Measurements from ENCODE around the gene P4HA2. TPM values are rescaled to one million over a fixed set of nuclear protein-coding genes. Genes with fewer than 3 reads are reported as not detected.

P4HA2 gene
- total RNA-seq, 1 experiment from 2014 or later = 239 TPM

- DNase-seq (ENCODE audit: low read depth) = no peak
Measured at GRCh38 chr5:132250547-132250946, 22.9 kb upstream of the P4HA2 start.

GRCh38 chr5:132246806-132247205 is 19.2 kb upstream of the P4HA2 start:
- no peak for DNase-seq (ENCODE audit: low read depth)

GRCh38 chr5:132245593-132245992 is 17.9 kb upstream of the P4HA2 start:
- DNase-seq (ENCODE audit: low read depth) = no peak

- peak; percentile 47 for DNase-seq (ENCODE audit: low read depth)
Measured at GRCh38 chr5:132243366-132243977, 15.8 kb upstream of the P4HA2 start.

- no peak for DNase-seq (ENCODE audit: low read depth)
Measured at GRCh38 chr5:132239776-132240175, 12.1 kb upstream of the P4HA2 start.

GRCh38 chr5:132238901-132239500 is 11.3 kb upstream of the P4HA2 start:
- no peak for DNase-seq (ENCODE audit: low read depth)

- DNase-seq (ENCODE audit: low read depth) = peak; percentile 63
Measured at GRCh38 chr5:132238169-132238744, 10.6 kb upstream of the P4HA2 start.

GRCh38 chr5:132237670-132238069 is 10.0 kb upstream of the P4HA2 start:
- no peak for DNase-seq (ENCODE audit: low read depth)

- peak; percentile 22 for DNase-seq (ENCODE audit: low read depth)
Measured at GRCh38 chr5:132237141-132237540, 9.5 kb upstream of the P4HA2 start.

GRCh38 chr5:132235340-132235739 is 7.7 kb upstream of the P4HA2 start:
- no peak for DNase-seq (ENCODE audit: low read depth)

- no peak for DNase-seq (ENCODE audit: low read depth)
Measured at GRCh38 chr5:132234684-132235062, 7.0 kb upstream of the P4HA2 start.

- DNase-seq (ENCODE audit: low read depth) = no peak
Measured at GRCh38 chr5:132233811-132234683, 6.4 kb upstream of the P4HA2 start.

- no peak for DNase-seq (ENCODE audit: low read depth)
Measured at GRCh38 chr5:132233081-132233480, 5.4 kb upstream of the P4HA2 start.

GRCh38 chr5:132232465-132232864 is 4.8 kb upstream of the P4HA2 start:
- DNase-seq (ENCODE audit: low read depth) = no peak

GRCh38 chr5:132230871-132231270 is 3.2 kb upstream of the P4HA2 start:
- no peak for DNase-seq (ENCODE audit: low read depth)

GRCh38 chr5:132229236-132229635 is 1.6 kb upstream of the P4HA2 start:
- DNase-seq (ENCODE audit: low read depth) = no peak

GRCh38 chr5:132228241-132229035 is 785 bp upstream of the P4HA2 start:
- no peak for DNase-seq (ENCODE audit: low read depth)

GRCh38 chr5:132227235-132227484 is 493 bp downstream of the P4HA2 start:
- no peak for DNase-seq (ENCODE audit: low read depth)

GRCh38 chr5:132226516-132227234 is 978 bp downstream of the P4HA2 start:
- DNase-seq (ENCODE audit: low read depth) = peak; percentile 57

- DNase-seq (ENCODE audit: low read depth) = peak; percentile 95
Measured at GRCh38 chr5:132225165-132226032, 2.3 kb downstream of the P4HA2 start.

Data from RPMI7951 (cell line).